HPDE6-E6E7 (cell line): ENCODE results near the gene ZBTB16.
A peak's percentile ranks its signal among the peaks of the same experiment; 100 is the strongest.

Experiments used
- DNase-seq: peaks from one replicate; pipeline ENCODE4 v3.0.0; 2011; ENCODE audit warnings: missing footprints; ENCODE audit errors: extremely low spot score

The ZBTB16 gene

GRCh38 chr11:114152785-114153184, 93.3 kb downstream of the ZBTB16 start:
- DNase-seq: no peak

- DNase-seq: no peak
Observed at GRCh38 chr11:114153224-114153623, 93.7 kb downstream of the ZBTB16 start.

DNA sequence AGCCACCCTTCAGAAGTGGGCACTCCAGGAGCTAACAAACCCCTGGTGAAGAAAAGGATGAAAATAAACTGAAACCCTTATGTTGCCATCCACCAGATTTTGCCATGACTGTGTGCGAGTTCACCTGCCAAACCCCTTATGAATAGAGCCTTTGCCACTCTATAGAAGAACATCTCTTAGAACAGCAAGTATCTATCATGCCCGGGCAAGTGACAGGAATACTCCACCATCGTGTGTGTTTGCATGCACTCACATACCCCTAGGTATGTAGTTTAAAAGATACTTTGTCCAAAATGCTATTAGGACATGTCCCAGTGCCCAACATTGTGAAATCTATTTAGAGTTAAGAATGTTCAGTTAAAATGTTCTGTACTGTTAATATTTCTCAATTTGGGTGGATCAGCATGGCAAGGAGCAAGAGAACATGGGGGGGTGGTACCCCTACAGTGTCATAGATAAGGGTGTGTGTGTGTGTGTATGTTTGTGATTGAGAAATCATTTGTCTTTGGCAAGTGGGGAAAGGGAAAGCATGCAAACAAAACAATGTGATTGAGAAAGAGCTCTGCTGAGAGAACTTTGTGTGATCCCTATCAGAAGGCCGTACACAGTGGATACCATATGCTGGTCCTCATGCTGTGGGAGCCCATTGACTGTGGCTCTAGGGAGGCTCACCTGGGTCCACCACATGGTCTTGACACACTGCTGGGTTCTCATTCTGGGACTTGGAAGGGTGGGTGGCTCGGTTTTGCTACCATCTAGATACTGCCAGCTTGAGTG, 94.9 kb downstream of the ZBTB16 start:
- DNase-seq: no peak

GRCh38 chr11:114155116-114155515, 95.6 kb downstream of the ZBTB16 start:
- no peak for DNase-seq

DNA sequence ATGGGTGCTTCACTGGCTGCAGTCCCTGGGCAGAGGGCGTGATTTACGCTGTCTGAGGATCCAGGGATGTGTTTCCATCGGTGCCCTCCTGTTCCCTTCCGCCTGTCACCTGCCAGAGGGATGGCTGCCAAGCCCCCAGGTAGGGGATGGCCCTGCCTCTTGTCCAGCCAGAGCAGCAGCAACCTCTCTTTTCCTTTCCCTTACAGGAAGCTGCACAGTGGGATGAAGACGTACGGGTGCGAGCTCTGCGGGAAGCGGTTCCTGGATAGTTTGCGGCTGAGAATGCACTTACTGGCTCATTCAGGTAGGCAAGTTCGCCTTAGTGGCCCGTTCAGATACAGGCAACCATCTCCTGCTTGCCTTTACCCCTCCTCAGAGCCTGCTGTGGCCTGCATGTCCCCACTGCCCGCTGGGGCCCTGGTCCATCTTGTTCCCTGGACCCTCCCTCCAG, 96.6 kb downstream of the ZBTB16 start:
- DNase-seq: no peak

DNA sequence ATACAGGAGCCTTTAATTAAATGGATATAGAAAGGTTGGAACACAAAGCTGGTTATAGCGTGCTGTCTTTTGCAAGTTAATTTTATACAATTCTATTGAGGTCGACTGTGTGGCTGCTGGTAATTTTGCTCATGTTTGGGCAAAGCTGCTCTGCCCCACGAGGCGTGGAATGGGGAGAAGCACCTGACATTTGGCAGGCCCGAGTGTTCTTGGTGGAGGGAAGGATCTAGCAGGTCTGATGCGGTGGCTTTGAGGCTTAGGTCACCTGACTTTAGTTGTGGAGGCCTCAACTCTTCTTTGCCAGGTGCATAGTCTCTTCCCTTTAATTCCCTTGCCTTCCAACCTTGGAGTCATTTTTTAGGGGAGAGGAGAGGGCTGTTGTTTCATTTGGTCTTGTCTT, 97.3 kb downstream of the ZBTB16 start:
- DNase-seq: no peak

DNA sequence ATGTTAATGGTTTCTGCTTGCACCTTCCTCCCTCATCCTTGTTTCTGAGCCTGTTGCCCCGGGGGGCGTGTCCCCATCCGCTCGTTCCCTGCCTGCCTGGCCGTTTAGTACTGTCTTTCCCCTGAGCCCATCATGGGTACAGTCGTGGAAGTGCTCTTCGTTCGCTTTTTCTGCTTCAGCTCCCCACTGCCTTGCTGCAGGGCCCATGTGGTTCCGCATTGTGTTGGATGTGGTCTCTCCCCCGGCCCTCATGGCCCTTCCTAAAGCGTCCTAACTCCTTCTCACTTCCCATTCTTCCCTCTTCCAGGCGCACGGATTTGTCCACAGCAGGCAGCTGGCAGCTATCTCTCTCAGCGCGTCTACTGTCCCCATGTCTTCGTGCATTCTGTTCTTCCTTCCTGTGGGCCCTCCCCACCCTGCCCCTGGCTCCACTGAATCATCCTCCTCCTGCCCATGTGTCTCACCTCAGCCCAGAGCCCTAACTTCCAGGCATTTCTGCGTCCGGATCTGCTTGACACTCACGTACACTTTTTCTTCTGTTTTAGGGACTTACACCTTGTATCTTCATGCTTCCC, 98.1 kb downstream of the ZBTB16 start:
- no peak for DNase-seq

- DNase-seq: no peak
Observed at GRCh38 chr11:114158421-114158820, 98.9 kb downstream of the ZBTB16 start.

- no peak for DNase-seq
Observed at GRCh38 chr11:114158886-114159285, 99.4 kb downstream of the ZBTB16 start.

DNA sequence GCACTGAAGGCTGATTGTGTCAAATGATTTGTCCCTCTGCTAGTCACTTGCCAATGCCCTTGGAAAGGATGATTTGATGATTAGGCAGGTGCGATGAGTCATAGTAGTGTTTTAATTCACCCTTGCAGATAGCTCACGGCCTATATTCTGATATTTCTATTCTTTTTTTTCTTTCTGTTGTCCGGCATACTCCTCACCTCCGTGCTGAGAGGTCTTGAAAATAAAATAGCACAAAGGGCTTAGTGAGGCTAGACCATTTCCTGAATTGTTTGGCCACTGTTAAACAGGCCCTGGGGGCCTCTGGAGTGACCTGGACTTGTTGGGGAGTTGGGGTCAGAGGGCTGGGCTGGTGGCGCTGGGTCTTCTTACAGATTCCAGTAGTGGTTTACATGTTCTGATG, 99.8 kb downstream of the ZBTB16 start:
- DNase-seq: no peak

- peak; percentile 85 for DNase-seq
Observed at GRCh38 chr11:114159802-114160632, 100.5 kb downstream of the ZBTB16 start.

- no peak for DNase-seq
Observed at GRCh38 chr11:114160894-114161293, 101.4 kb downstream of the ZBTB16 start.

- DNase-seq: no peak
Observed at GRCh38 chr11:114161486-114162250, 102.2 kb downstream of the ZBTB16 start.

DNA sequence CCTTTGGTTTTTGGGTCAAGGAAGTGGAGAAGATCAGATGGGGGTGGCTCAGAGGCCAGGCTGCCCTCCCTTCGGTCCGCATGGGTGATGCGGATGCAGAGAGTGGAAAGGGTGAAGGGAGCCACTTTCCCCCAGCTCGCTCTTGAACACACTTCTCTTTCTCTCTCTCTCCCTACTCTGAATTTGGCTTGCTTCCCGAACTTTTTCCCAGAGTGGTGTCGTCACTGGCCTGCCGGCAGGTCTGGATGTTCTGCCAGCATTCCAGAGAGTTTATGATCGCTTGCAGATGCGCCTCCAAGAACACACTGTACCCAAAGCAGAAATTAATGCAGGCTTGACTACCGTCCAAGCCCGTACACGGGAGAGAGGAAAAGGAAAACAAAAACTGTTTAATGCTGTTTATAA, 103.2 kb downstream of the ZBTB16 start:
- DNase-seq: peak; percentile 64

DNA sequence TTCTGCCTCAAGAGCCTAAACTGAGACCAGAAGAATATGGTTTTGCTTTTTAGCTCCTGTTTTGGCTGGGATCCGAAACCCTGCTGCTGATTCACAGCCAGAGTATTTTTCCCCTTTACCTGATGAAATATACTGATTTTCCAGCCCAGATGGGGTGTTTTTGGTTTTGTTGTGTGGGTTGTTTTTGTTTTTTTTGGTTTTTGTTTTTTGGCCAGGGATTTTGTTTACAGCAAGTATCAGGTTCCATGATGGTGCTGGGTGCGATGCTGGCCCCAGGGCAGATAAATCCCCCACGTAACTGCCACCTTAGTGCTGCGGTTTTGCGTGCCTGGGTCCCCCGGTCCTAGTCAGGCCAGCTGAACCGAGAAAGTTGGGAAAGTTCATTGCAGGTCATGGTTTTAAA, 103.7 kb downstream of the ZBTB16 start:
- DNase-seq: peak; percentile 29

GRCh38 chr11:114163830-114164401, 104.4 kb downstream of the ZBTB16 start:
- DNase-seq: no peak

GRCh38 chr11:114164546-114164945, 105.0 kb downstream of the ZBTB16 start:
- DNase-seq: no peak

- DNase-seq: no peak
Observed at GRCh38 chr11:114165326-114166230, 106.1 kb downstream of the ZBTB16 start.

DNA sequence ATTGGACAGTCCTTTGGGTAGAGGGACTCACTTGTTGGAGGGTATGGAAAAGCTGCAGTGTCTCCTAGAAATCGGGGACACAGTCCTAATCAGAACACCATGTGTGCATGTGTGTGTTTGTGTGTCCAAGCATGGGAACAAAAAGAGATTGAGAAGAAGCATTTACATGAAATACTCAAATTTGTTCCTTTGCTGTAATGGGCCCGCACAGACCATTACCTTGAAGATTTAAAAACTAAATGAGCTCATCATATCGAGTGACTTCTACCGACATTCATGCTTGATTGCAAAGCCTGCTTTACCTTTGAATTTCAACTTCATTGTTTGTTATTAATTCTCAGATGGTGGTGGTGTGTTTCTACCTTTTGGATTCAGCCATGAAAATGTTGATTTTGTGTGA, 106.9 kb downstream of the ZBTB16 start:
- no peak for DNase-seq

DNA sequence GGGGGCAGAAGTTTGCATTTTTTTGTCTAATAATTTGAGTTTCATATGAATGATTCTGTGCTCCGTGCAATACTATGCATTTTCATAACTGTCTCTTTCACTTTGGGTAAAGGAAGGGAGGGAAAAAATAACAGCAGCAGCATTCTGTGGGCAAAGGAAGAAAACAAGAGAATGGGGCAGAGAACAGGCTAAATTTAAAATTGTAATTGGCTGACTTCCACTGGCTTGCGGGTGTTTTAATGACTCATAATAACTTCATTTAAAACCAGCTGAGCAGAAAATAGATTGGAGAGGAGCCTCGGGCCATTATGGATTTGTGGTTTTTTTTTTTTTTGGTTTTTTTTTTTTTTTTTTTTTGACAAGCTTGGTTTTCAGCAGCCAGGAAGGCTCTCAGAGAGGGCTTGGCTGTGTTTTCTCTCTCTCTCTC, 107.4 kb downstream of the ZBTB16 start:
- peak; percentile 52 for DNase-seq
